ENCODE measurements around the gene MYO1B. TPM values are rescaled to one million over a fixed set of nuclear protein-coding genes. Genes with fewer than 3 reads are reported as not detected.

The MYO1B gene
- total RNA-seq, 2 donors from 2014 or later: 2.4 to 28.5 TPM

DNA sequence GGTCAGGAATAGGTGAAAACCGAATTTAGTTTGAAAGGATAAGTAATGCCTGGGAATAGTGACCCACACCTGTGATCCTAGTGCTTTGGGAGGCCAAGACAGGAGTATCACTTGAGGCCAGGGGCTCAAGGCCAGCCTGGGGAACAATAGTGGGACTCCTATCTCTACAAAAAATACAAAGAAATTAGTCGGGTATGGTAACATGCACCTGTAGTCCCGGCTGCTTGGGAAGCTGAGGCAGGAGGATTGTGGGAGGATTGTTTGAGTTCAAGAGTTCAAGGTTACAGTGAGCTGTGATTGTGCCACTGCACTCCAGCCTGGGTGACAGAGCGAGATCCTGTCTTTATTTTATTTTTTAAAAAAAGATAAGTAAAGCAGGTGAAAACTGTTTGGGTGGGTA is 3.8 kb upstream of the MYO1B start:
- H3K9me3 Mint-ChIP-seq: no peaks in the 10 kb centered on the region
- ATAC-seq (replicated peaks): no peak
- no peak overlapping the region for H3K27ac Mint-ChIP-seq
- H3K4me3 Mint-ChIP-seq: no peak overlapping the region
- H3K4me1 Mint-ChIP-seq: peaks cover 3% of the 10 kb centered on the region
- peaks cover 4% of the 10 kb centered on the region for H3K36me3 Mint-ChIP-seq (ENCODE audit: low read depth)
- peaks cover 8% of the 10 kb centered on the region for H3K27me3 Mint-ChIP-seq

GRCh38 chr2:191243154-191243553 is 2.0 kb upstream of the MYO1B start:
- no peak overlapping the region for H3K27ac Mint-ChIP-seq
- no peak for ATAC-seq (replicated peaks)
- H3K36me3 Mint-ChIP-seq (ENCODE audit: low read depth): peaks cover 5% of the 10 kb centered on the region
- peaks cover 4% of the 10 kb centered on the region for H3K4me1 Mint-ChIP-seq
- H3K4me3 Mint-ChIP-seq: no peak overlapping the region
- H3K9me3 Mint-ChIP-seq: no peaks in the 10 kb centered on the region
- peaks cover 19% of the 10 kb centered on the region for H3K27me3 Mint-ChIP-seq

- peaks cover 4% of the 10 kb centered on the region for H3K4me1 Mint-ChIP-seq
- ATAC-seq (replicated peaks): no peak
These were observed 854 bp upstream of the MYO1B start for GRCh38 chr2:191244350-191244749.

GRCh38 chr2:191245869-191246531 is 796 bp downstream of the MYO1B start:
- peaks cover 4% of the 10 kb centered on the region for H3K4me1 Mint-ChIP-seq
- peaks cover 19% of the 10 kb centered on the region for H3K27me3 Mint-ChIP-seq
- no peaks in the 10 kb centered on the region for H3K9me3 Mint-ChIP-seq
- H3K27ac Mint-ChIP-seq: no peak overlapping the region
- H3K4me3 Mint-ChIP-seq: peak overlapping the region; percentile 82
- ATAC-seq (replicated peaks): peak; percentile 51
- H3K36me3 Mint-ChIP-seq (ENCODE audit: low read depth): peaks cover 5% of the 10 kb centered on the region

More at GRCh38 chr2:191244350-191244749, 854 bp upstream of the MYO1B start:
- peaks cover 19% of the 10 kb centered on the region for H3K27me3 Mint-ChIP-seq
- no peak overlapping the region for H3K27ac Mint-ChIP-seq
- H3K36me3 Mint-ChIP-seq (ENCODE audit: low read depth): peaks cover 5% of the 10 kb centered on the region
- H3K4me3 Mint-ChIP-seq: peak overlapping the region; percentile 56
- H3K9me3 Mint-ChIP-seq: no peaks in the 10 kb centered on the region

- Mint-ChIP-seq H3K4me1 (peaks cover 4% of the 10 kb centered on the region), H3K9me3 (no peaks in the 10 kb centered on the region), H3K27me3 (peaks cover 19% of the 10 kb centered on the region), H3K4me3 (peak overlapping the region; percentile 82), H3K36me3 (ENCODE audit: low read depth) (peaks cover 5% of the 10 kb centered on the region), H3K27ac (no peak overlapping the region)
- no peak for ATAC-seq (replicated peaks)
These were observed 1.7 kb downstream of the MYO1B start for GRCh38 chr2:191246820-191247380.

DNA sequence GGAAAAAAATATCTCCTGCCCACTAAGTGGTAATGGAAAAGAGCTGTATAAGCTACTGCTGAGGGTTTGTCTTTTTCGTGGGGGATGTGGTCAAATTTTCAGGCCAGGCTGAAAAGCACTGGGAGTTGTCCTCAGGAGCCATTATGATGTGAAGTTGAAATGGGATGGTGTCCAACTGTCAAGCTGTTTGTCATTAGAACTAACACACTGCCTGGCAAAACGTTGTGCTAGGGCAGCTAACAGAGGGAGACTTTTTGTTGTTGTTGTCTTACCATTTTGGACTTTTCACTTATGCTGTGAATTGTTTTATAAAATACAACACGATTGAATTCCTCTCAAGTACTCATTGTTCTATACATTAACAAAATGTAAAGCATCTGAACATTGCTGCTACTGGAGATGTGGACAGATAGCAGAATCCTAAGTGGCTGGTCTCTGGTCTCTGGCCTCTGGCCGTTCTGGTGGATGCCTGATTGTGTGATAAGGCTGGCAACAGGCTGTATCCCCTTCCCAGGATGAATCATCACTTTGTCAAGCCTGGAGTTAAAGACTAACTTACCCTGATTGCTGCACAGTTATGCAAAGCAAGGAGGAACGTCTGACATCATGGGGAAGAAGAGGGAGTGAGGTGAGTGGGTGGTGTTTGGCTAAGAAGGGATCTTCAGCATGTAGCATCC is 2.3 kb downstream of the MYO1B start:
- Mint-ChIP-seq H3K27me3 (peaks cover 19% of the 10 kb centered on the region), H3K36me3 (ENCODE audit: low read depth) (peaks cover 5% of the 10 kb centered on the region), H3K27ac (no peak overlapping the region), H3K4me1 (peaks cover 4% of the 10 kb centered on the region), H3K4me3 (peak overlapping the region; percentile 82), H3K9me3 (no peaks in the 10 kb centered on the region)
- ATAC-seq (replicated peaks): no peak

DNA sequence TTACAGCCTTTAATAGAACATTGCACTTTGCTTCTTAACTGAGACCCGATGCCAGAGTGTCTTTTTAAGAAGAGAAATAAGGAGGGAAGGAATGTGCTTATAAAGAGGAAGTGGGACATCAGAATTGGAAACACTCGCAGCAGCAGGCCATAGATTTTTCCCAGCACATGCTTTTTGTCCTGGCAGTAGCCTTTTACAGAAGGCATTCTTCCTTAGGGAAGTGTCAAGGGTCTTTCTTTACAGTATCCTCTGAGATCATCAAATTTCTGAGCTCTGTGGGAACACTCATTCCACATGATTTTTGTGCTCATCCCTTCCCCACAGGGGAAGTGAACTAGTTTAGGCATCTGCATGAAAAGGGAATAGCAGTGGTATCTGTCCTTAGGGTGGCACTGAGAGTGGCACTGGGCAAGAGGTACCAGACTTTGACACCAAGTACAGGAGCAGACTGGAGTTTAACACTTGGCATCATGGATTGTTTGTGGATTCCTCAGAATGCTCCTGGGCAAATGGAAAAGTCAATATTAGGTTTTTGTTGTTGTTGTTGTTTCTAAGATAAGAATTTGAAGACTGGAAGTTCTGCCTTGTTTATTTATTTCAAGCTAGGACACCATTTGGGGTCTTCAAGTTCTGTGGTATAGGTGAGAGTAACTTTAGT is 4.1 kb downstream of the MYO1B start:
- no peak for ATAC-seq (replicated peaks)
- Mint-ChIP-seq H3K36me3 (ENCODE audit: low read depth) (peaks cover 5% of the 10 kb centered on the region), H3K27me3 (peaks cover 18% of the 10 kb centered on the region), H3K9me3 (no peaks in the 10 kb centered on the region), H3K27ac (no peak overlapping the region), H3K4me3 (no peak overlapping the region), H3K4me1 (peaks cover 4% of the 10 kb centered on the region)

GRCh38 chr2:191250400-191250799 is 5.2 kb downstream of the MYO1B start:
- no peak for ATAC-seq (replicated peaks)
- no peak overlapping the region for H3K27ac Mint-ChIP-seq
- H3K4me1 Mint-ChIP-seq: peaks cover 4% of the 10 kb centered on the region
- no peak overlapping the region for H3K4me3 Mint-ChIP-seq
- peaks cover 5% of the 10 kb centered on the region for H3K36me3 Mint-ChIP-seq (ENCODE audit: low read depth)
- no peaks in the 10 kb centered on the region for H3K9me3 Mint-ChIP-seq
- peaks cover 22% of the 10 kb centered on the region for H3K27me3 Mint-ChIP-seq

GRCh38 chr2:191250986-191251385 is 5.8 kb downstream of the MYO1B start:
- no peak for ATAC-seq (replicated peaks)
- Mint-ChIP-seq H3K27ac (no peak overlapping the region), H3K9me3 (no peaks in the 10 kb centered on the region), H3K4me1 (peaks cover 4% of the 10 kb centered on the region), H3K27me3 (peaks cover 22% of the 10 kb centered on the region), H3K4me3 (no peak overlapping the region), H3K36me3 (ENCODE audit: low read depth) (peaks cover 5% of the 10 kb centered on the region)

- Mint-ChIP-seq H3K4me3 (no peak overlapping the region), H3K9me3 (no peaks in the 10 kb centered on the region), H3K27me3 (peaks cover 10% of the 10 kb centered on the region), H3K27ac (no peak overlapping the region), H3K36me3 (ENCODE audit: low read depth) (no peaks in the 10 kb centered on the region), H3K4me1 (no peaks in the 10 kb centered on the region)
- no peak for ATAC-seq (replicated peaks)
These were observed 7.5 kb downstream of the MYO1B start for GRCh38 chr2:191252699-191253098.

GRCh38 chr2:191253476-191253875 is 8.3 kb downstream of the MYO1B start:
- no peak overlapping the region for H3K4me3 Mint-ChIP-seq
- no peaks in the 10 kb centered on the region for H3K36me3 Mint-ChIP-seq (ENCODE audit: low read depth)
- H3K4me1 Mint-ChIP-seq: no peaks in the 10 kb centered on the region
- H3K27ac Mint-ChIP-seq: no peak overlapping the region
- H3K27me3 Mint-ChIP-seq: peaks cover 8% of the 10 kb centered on the region
- H3K9me3 Mint-ChIP-seq: no peaks in the 10 kb centered on the region
- ATAC-seq (replicated peaks): no peak

DNA sequence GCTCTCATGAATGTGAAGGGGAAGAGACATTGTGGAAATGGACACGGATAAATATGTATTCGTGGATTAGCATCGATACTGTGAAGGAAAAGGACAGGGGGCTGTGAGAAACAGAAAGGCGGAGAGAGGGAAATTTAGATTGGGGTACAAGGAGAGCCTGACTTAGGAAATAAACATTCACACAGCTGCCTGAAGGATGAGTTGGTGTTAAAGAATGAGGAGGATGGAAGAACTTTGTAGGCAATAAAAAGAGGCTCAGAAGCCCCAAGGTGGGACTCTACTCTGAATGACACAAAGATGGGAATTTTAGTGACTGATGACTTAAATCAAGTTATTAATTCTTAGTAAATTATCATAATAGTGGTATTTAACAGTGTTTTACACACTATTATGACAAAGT is 10.1 kb downstream of the MYO1B start:
- no peaks in the 10 kb centered on the region for H3K9me3 Mint-ChIP-seq
- peaks cover 8% of the 10 kb centered on the region for H3K27me3 Mint-ChIP-seq
- H3K36me3 Mint-ChIP-seq (ENCODE audit: low read depth): no peaks in the 10 kb centered on the region
- no peaks in the 10 kb centered on the region for H3K4me1 Mint-ChIP-seq
- H3K27ac Mint-ChIP-seq: no peak overlapping the region
- no peak for ATAC-seq (replicated peaks)
- H3K4me3 Mint-ChIP-seq: no peak overlapping the region

GRCh38 chr2:191255756-191256312 is 10.6 kb downstream of the MYO1B start:
- H3K36me3 Mint-ChIP-seq (ENCODE audit: low read depth): no peaks in the 10 kb centered on the region
- H3K27ac Mint-ChIP-seq: no peak overlapping the region
- no peaks in the 10 kb centered on the region for H3K9me3 Mint-ChIP-seq
- peaks cover 8% of the 10 kb centered on the region for H3K27me3 Mint-ChIP-seq
- H3K4me1 Mint-ChIP-seq: no peaks in the 10 kb centered on the region
- no peak overlapping the region for H3K4me3 Mint-ChIP-seq
- no peak for ATAC-seq (replicated peaks)

GRCh38 chr2:191257934-191258333 is 12.7 kb downstream of the MYO1B start:
- H3K4me3 Mint-ChIP-seq: no peak overlapping the region
- H3K4me1 Mint-ChIP-seq: no peaks in the 10 kb centered on the region
- H3K27ac Mint-ChIP-seq: no peak overlapping the region

More at GRCh38 chr2:191257934-191258333, 12.7 kb downstream of the MYO1B start:
- no peaks in the 10 kb centered on the region for H3K9me3 Mint-ChIP-seq
- peaks cover 4% of the 10 kb centered on the region for H3K27me3 Mint-ChIP-seq
- ATAC-seq (replicated peaks): no peak
- H3K36me3 Mint-ChIP-seq (ENCODE audit: low read depth): no peaks in the 10 kb centered on the region
